SU-DHL-6 (cell line): ENCODE measurements around the gene FASLG.

Source experiments
- H2AFZ ChIP-seq: fragments of 200-600 bp; sonication (generic); 2 replicates; pipeline ENCODE4 v1.6.1; 2014; ENCODE audit warnings: low read depth, mild to moderate bottlenecking, moderate library complexity, mixed read lengths, antibody characterized with exemption, low read length; ENCODE audit not compliant: severe bottlenecking
- H3F3A ChIP-seq: fragments of 200-600 bp; shearing (Covaris generic); 2 replicates; pipeline ENCODE4 v1.6.0; 2016; ENCODE audit warnings: antibody characterized with exemption, mild to moderate bottlenecking; ENCODE audit not compliant: insufficient read depth
- H3K27ac ChIP-seq: fragments of 200-600 bp; sonication (generic); 2 replicates; pipeline ENCODE4 v1.5.1; 2016; ENCODE audit warnings: low read depth, mild to moderate bottlenecking, low read length, moderate library complexity, mixed read lengths
- H3K27me3 ChIP-seq: fragments of 200-600 bp; sonication (generic), shearing (Covaris generic); 2 replicates; pipeline ENCODE4 v1.6.0; 2014; ENCODE audit warnings: mild to moderate bottlenecking, low read length
- H3K36me3 ChIP-seq: fragments of 200-600 bp; sonication (generic); 2 replicates; pipeline ENCODE4 v1.6.1; 2014; ENCODE audit warnings: mild to moderate bottlenecking, low read length, mixed read lengths
- H3K4me2 ChIP-seq: fragments of 300-600, 200-600 bp; shearing (Covaris generic), sonication (generic); 2 replicates; pipeline ENCODE4 v1.6.0; 2014; ENCODE audit warnings: low read length, low read depth, mild to moderate bottlenecking; ENCODE audit not compliant: poor library complexity, severe bottlenecking
- H3K4me3 ChIP-seq: fragments of 200-600 bp; sonication (generic); 2 replicates; pipeline ENCODE4 v1.5.1; 2014; ENCODE audit warnings: antibody characterized with exemption, low read length, mild to moderate bottlenecking, mixed read lengths; ENCODE audit not compliant: insufficient read depth, poor library complexity, severe bottlenecking
- H3K79me2 ChIP-seq: fragments of 200-600 bp; sonication (generic); 2 replicates; pipeline ENCODE4 v1.6.1; 2014; ENCODE audit warnings: mild to moderate bottlenecking, low read length, moderate library complexity; ENCODE audit not compliant: insufficient read depth
- H3K9ac ChIP-seq: fragments of 200-600 bp; sonication (generic); 2 replicates; pipeline ENCODE4 v1.7.0; 2014; ENCODE audit warnings: mild to moderate bottlenecking, low read length
- H3K9me2 ChIP-seq: fragments of 200-600 bp; sonication (generic); replicated peaks from 2 replicates; pipeline ENCODE4 v1.6.1; 2014; ENCODE audit warnings: low read length; ENCODE audit not compliant: insufficient read depth
- H3K9me3 ChIP-seq: fragments of 200-600 bp; sonication (generic); 2 replicates; pipeline ENCODE4 v1.6.1; 2014; ENCODE audit warnings: low read length, mixed read lengths; ENCODE audit not compliant: insufficient read depth
- H4K20me1 ChIP-seq: fragments of 200-600 bp; sonication (generic); 2 replicates; pipeline ENCODE4 v1.6.1; 2014; ENCODE audit warnings: low read depth, mild to moderate bottlenecking, antibody characterized with exemption, low read length, moderate library complexity, mixed read lengths
- CTCF ChIP-seq: fragments of 200-600 bp; sonication (generic); IDR thresholded peaks from one replicate; pipeline ENCODE4 v1.5.1; 2017; ENCODE audit warnings: antibody characterized with exemption, mild to moderate bottlenecking, low read length, moderate library complexity; ENCODE audit not compliant: insufficient read depth, poor library complexity, severe bottlenecking
- EZH2phosphoT487 ChIP-seq: fragments of 200-600 bp; sonication (generic), shearing (Covaris generic); conservative IDR thresholded peaks from 2 replicates; pipeline ENCODE4 v1.6.1; 2018; ENCODE audit warnings: mild to moderate bottlenecking, antibody characterized with exemption, low read length, moderate library complexity, mixed read lengths

Gene FASLG

GRCh38 chr1:172674831-172675613 lies 16.1 kb downstream of the FASLG start:
- no peak overlapping the region for H3K9ac ChIP-seq
- H3K36me3 ChIP-seq = no peaks in the 10 kb centered on the region
- H3F3A ChIP-seq = no peaks in the 10 kb centered on the region
- no peak overlapping the region for H2AFZ ChIP-seq
- H3K9me3 ChIP-seq = no peaks in the 10 kb centered on the region
- no peak overlapping the region for H3K27ac ChIP-seq
- H4K20me1 ChIP-seq = no peaks in the 10 kb centered on the region
- no peak overlapping the region for H3K4me3 ChIP-seq
- H3K9me2 ChIP-seq = no peaks in the 10 kb centered on the region
- H3K79me2 ChIP-seq = no peaks in the 10 kb centered on the region
- no peak for TF ChIP-seq EZH2phosphoT487
- TF ChIP-seq CTCF = no peak
- no peaks in the 10 kb centered on the region for H3K27me3 ChIP-seq
- H3K4me2 ChIP-seq = no peak overlapping the region

- Histone ChIP-seq H2AFZ (no peak overlapping the region), H3K79me2 (no peaks in the 10 kb centered on the region), H3K9me2 (no peaks in the 10 kb centered on the region), H3K27ac (no peak overlapping the region), H3K9me3 (no peaks in the 10 kb centered on the region), H4K20me1 (no peaks in the 10 kb centered on the region), H3K36me3 (no peaks in the 10 kb centered on the region), H3F3A (no peaks in the 10 kb centered on the region), H3K9ac (no peak overlapping the region), H3K4me3 (no peak overlapping the region), H3K4me2 (no peak overlapping the region), H3K27me3 (no peaks in the 10 kb centered on the region)
- TF ChIP-seq EZH2phosphoT487 = no peak
- TF ChIP-seq CTCF = no peak
Measured at GRCh38 chr1:172679000-172679772, 20.3 kb downstream of the FASLG start.

GRCh38 chr1:172680244-172680643 lies 21.3 kb downstream of the FASLG start:
- Histone ChIP-seq H2AFZ (no peak overlapping the region), H3K36me3 (no peaks in the 10 kb centered on the region), H3F3A (no peaks in the 10 kb centered on the region), H4K20me1 (no peaks in the 10 kb centered on the region), H3K79me2 (no peaks in the 10 kb centered on the region), H3K27ac (no peak overlapping the region), H3K4me2 (no peak overlapping the region), H3K9ac (no peak overlapping the region), H3K27me3 (no peaks in the 10 kb centered on the region), H3K9me2 (no peaks in the 10 kb centered on the region), H3K4me3 (no peak overlapping the region), H3K9me3 (no peaks in the 10 kb centered on the region)
- TF ChIP-seq EZH2phosphoT487 (no peak), CTCF (no peak)
